NCI-H748 (cell line): ENCODE results near the gene AMZ1.
"Not testable (repeated sequence)": the region's sequence is repeated elsewhere in the genome, so short reads cannot be mapped to it uniquely, and the experiment has no call there.

Experiments
- DNase-seq: peaks from one replicate; lab custom pipeline; 2025; ENCODE audit not compliant: unreplicated experiment; lab: John Stamatoyannopoulos, UW

The AMZ1 gene

GRCh38 chr7:2709553-2710285 lies 21.7 kb downstream of the AMZ1 start:
- DNase-seq, result peak; percentile 69

- DNase-seq, result no peak
Observed at GRCh38 chr7:2710286-2710655, 22.3 kb downstream of the AMZ1 start.

DNA sequence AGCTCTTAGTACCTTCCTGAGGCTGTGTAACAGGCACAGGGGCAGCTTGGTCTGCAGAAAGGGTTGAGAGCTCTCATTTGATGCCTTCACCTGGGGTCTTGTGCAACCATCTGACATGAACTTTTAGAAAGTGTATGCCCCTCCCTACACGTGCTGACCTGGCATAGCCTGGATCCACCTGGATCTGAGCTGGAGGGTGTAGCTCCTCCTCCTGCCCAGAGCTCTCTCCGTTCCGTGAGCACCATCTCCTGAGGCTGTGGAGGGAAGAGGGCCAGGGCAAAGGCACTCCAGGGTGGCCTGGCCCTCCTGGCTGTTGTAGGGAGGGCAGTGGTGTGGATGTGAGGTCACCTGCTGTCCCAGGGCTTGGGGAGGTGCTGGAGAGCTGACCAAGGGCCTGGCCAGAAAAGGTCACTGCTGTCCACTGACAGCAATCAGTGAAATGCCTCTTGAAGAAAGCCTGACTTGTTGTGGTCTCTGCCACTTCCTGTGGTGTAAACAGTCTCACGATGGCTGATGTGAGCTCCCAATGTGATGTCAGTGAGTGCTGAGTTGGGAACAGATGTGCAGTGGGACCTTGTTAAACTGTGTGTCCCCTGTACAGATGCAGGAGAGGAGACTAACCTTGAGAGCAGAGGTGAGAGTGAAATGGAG lies 23.0 kb downstream of the AMZ1 start:
- no peak for DNase-seq

- no peak for DNase-seq
Observed at GRCh38 chr7:2711895-2712675, 24.1 kb downstream of the AMZ1 start.

- DNase-seq, result no peak
Observed at GRCh38 chr7:2713370-2713769, 25.4 kb downstream of the AMZ1 start.

DNA sequence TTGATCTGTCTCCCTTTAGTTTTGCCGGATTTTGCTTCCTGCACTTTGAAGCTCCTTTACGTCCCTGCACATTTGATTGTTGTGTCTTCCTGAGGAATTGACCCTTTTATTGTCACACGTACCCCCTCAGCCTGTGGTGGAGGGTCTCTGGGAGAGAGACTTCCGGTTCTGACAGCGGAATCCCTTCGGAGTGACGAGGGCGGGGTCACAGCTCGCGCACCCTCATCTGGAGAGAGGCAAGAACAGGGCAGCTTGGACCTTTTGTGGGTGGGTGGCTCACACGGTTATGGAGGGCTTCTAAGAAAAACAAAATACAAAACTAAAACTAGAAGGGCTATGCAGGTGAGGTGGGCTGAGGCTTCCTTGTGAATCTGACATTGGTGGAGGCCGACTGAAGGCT lies 26.0 kb downstream of the AMZ1 start:
- no peak for DNase-seq

GRCh38 chr7:2714636-2715035 lies 26.6 kb downstream of the AMZ1 start:
- no peak for DNase-seq

- DNase-seq, result no peak
Observed at GRCh38 chr7:2715341-2716231, 27.6 kb downstream of the AMZ1 start.

DNA sequence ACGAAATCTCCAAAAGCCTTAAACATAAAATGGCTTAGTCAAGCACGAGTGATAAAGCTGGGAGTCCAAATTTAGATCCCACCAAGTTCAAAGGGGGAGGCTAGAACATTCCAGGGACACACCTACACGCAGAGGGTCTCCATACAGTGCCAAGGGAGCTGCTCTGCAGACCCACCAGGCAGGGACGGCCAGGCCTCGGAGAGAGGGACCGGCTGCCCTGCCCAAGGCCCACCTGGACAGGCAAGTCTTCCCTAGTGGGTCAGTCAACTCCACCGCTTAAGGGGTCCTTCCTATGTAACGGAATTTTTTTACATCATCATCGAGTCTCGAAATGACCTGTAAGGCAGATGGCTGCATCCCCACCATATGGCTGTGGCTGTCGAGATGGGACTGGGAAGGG lies 28.5 kb downstream of the AMZ1 start:
- no peak for DNase-seq

DNA sequence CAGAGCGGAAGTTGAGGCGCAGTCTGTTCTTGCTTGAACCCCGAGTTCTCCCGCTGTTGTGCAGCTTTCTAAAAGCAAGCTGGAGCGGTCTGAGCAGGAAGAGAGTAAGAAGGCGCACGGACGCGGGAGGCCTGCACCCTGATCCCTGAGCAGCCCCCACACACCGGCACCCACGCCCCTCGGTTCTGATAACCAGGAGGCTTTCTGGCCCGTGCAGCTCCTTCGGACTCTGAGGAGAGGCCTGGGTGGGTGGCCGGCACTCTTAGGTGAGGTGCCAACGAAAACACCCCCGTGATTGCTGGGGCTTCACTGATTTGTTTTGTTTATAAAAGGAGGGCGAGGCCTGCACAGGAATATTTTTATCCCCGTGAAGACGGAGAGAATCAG lies 28.9 kb downstream of the AMZ1 start:
- DNase-seq, result no peak

DNA sequence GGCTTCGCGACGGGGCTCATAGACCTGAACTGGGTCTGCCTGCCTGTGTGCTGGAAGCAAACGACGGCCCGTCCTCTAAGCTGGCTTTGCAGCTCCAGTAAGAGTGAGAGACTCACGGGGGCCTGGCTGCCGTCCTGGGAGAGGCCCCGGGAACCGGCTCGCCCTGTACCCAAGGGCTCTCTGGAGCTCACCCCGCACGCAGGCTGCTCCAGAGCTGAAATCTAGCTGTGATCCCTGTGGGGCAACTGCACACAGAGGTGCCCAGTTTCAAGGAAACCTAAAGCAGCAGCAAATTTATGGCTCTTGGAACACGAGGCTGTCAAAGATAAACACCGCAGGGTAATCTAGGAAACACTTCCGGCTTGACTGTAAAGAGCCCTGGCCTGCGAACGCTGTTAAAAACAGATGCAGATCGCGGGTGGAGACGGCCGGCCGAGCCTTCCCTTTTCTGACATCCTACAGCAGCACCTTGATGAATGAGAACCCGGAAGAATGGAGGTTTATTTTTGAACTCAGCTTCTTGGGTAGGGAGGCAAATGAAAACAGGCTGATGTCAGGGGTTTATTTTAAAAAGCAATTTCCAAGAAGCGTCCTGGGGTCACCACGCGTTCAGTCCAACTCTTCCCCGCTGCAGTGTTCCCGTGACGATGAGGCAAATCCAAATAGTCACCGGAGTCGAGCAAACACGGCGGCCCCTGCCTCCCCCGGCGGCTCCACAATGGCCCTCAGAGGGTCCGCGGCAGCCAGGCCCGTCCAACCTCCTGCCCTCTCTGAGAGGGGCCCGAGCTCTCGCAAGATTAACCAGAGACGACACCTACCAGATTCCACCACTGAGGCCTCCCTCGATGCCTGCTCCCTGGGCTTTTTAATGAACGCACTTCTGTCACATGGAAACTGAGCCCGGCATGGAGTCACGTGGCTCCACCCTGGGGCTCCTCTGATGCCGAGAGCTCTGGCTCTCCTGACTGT lies 29.6 kb downstream of the AMZ1 start:
- DNase-seq, result no peak

DNA sequence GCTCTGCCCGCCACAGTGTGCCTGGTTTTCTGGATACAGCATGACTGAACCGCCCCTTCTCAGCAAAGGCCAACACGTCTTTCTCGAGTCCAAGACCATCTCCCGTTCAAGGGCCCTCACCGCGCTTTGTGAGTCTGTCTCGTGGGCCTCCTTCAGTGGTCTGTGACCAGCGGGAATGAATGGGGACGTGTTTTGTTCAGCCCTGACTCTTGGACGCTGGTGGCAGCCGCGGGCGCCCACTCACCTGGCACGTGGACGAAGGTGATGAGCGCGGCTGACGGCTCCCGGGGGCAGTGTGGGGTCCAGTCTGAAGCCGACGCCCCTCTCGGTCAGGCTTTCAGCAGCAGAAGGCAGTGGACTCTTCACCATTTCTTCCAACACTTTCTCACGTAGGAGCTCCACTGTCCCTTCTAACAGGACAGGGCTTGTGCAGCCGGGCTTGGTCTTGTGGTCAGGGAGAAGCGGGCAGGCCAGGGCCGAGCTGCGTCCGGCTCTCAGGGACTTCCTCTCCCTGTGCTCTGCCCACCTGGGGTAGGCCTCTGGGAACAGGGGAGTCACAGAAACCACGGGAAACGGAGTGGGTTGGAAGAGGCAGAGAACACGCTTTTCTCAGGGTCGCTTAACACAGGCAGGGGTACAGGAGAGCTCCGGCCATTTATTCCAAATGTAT lies 30.4 kb downstream of the AMZ1 start:
- no peak for DNase-seq

- DNase-seq, result no peak
Observed at GRCh38 chr7:2719007-2719406, 31.0 kb downstream of the AMZ1 start.

GRCh38 chr7:2720024-2720423 lies 32.0 kb downstream of the AMZ1 start:
- DNase-seq, result no peak

DNA sequence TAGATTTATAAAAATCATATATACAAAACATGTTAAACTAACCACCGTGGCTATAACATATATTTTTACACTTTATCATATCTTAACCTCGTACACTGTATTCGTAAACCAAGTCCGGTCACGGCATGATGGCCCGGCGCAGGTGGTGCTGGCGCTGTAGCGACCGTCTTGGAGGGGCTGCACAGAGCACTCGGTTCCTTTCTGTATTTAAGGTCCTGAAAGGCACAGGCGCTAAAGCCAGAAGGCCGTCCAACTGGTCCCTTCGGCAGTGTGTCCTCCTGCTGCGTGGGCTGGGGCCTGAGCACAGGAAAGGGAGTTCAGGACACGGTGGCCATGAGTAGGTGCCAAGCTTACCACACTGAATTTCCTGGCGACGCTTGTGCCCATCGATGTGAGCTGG lies 33.8 kb downstream of the AMZ1 start:
- no peak for DNase-seq

DNA sequence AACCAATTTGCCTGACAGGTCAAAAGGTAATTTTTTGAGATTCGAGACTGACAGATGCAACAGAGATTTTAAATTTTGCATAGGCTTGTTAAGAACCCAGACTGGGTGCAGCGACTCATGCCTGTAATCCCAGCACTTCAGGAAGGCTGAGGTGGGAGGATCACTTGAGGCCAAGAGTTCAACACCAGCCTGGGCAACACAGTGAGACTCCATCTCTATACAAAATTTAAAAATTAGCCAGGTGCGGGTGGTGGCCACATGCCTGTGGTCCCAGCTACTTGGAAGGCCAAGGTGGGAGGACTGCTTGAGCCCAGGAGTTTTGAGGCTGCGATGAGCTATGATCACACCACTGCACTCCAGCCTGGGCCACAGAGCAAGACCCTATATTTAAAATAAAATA lies 34.6 kb downstream of the AMZ1 start:
- no peak for DNase-seq

DNA sequence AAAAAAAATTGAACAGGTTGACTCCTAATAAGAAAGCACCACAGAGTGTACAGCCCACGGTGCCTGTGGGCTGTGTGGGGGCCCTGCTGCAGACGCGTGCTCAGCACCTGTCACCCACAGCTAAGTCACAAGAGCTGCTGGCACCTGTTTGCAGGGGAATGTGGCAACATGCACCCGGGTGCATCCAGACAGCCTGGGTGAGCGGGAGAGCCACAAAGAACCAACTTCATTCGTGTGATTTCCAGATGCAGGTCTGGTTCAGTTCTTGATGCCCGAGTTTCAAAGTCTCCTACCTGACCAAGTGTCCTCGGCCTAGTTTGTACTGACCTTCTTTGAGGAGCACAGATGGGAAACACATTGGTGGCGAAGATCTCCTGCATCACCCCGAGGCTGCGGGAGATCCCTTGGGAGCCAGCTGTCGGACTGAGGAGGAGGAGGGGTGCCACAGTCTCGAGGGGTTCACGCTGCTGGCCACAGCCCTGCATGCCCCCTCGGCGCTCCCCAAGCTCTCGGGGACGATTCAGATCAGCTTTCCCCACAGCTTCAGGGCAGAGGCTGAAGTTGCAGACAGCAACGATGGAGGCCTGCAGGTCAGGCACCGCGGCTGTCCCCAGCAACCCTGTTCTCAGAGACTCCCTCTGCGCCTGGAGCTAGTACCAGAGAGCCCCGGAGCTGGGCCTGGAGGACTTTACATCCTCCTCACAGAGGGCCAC lies 35.3 kb downstream of the AMZ1 start:
- DNase-seq, result no peak

DNA sequence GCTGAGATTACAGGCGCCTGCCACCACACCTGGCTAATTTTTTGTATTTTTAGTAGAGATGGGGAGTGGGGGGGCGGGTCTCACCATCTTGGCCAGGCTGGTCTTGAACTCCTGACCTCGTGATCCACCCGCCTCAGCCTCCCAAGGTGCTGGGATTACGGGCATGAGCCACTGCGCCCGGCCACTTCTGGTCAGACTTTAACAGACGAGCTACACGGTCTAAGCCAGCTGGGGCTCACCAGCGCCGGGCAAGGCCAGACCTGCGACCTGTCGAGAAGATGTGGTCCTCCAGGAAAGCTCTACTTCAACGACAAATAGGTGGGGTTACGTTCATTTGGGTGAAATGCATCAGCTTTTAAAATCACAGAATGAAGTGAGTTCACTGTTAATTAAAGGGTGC lies 36.0 kb downstream of the AMZ1 start:
- DNase-seq, result not testable (repeated sequence)
